ENCODE data around the gene DLL3. TPM values are rescaled to one million over a fixed set of nuclear protein-coding genes. Genes with fewer than 3 reads are reported as not detected.
A peak's percentile ranks its signal among the peaks of the same experiment; 100 is the strongest.

The DLL3 gene
- total RNA-seq, 6 experiments from 2014 or later: not detected

GRCh38 chr19:39516270-39516669 lies 17.5 kb downstream of the DLL3 start:
- H3K9me3 ChIP-seq: no peaks in the 10 kb centered on the region
- no peaks in the 10 kb centered on the region for H3K36me3 ChIP-seq
- WGBS (ENCODE audit: insufficient coverage, low coverage, low lambda C conversion rate, missing lambda C conversion rate): 28% methylated on average over 6 of the region's 6 CpGs
- intact Hi-C loops (cut with DNase I): no loop called here
- peaks cover 0 to 8% (median 3%) of the 10 kb centered on the region in 4 donors for H3K4me1 ChIP-seq
- no peak overlapping the region for H3K27ac ChIP-seq
- no peak for TF ChIP-seq POLR2A (IDR thresholded peaks at IDR 0.05)
- no peak for TF ChIP-seq CTCF (IDR thresholded peaks at IDR 0.05)
- DNase-seq: peak in 1 of 3 donors; percentile 13
- H3K27me3 ChIP-seq: no peaks in the 10 kb centered on the region
- no peak for ATAC-seq
- H3K4me3 ChIP-seq: no peak overlapping the region

GRCh38 chr19:39517432-39517831 lies 18.7 kb downstream of the DLL3 start:
- ATAC-seq: no peak
- Histone ChIP-seq H3K27me3 (no peaks in the 10 kb centered on the region), H3K4me3 (no peak overlapping the region), H3K36me3 (no peaks in the 10 kb centered on the region), H3K9me3 (no peaks in the 10 kb centered on the region), H3K27ac (no peak overlapping the region), H3K4me1 (peaks cover 0 to 8% (median 3%) of the 10 kb centered on the region in 4 donors)
- 56% methylated on average over 2 of the region's 3 CpGs for WGBS (ENCODE audit: insufficient coverage, low coverage, low lambda C conversion rate, missing lambda C conversion rate)
- intact Hi-C loops (cut with DNase I): no loop called here
- peak in 1 of 3 donors; percentile 5 for DNase-seq
- no peak for TF ChIP-seq POLR2A (IDR thresholded peaks at IDR 0.05)
- no peak for TF ChIP-seq CTCF (IDR thresholded peaks at IDR 0.05)

- no peaks in the 10 kb centered on the region for H3K27me3 ChIP-seq
- no peaks in the 10 kb centered on the region for H3K36me3 ChIP-seq
- ATAC-seq (no peak), DNase-seq (peak in 1 of 3 donors; percentile 3)
- H3K4me1 ChIP-seq: peaks cover 0 to 8% (median 3%) of the 10 kb centered on the region in 4 donors
- intact Hi-C loops (cut with DNase I): no loop called here
- H3K27ac ChIP-seq: no peak overlapping the region
- H3K9me3 ChIP-seq: no peaks in the 10 kb centered on the region
- 18% methylated on average over 3 of the region's 5 CpGs for WGBS (ENCODE audit: insufficient coverage, low coverage, low lambda C conversion rate, missing lambda C conversion rate)
- H3K4me3 ChIP-seq: no peak overlapping the region
- TF ChIP-seq CTCF (IDR thresholded peaks at IDR 0.05) (no peak), POLR2A (IDR thresholded peaks at IDR 0.05) (no peak)
Observed at GRCh38 chr19:39518458-39518857, 19.7 kb downstream of the DLL3 start.

GRCh38 chr19:39518975-39519374 lies 20.2 kb downstream of the DLL3 start:
- ATAC-seq (no peak), DNase-seq (peak in 1 of 3 donors; percentile 18)
- intact Hi-C loops (cut with DNase I): no loop called here
- H3K4me3 ChIP-seq: no peak overlapping the region
- H3K4me1 ChIP-seq: peaks cover 0 to 8% (median 3%) of the 10 kb centered on the region in 4 donors
- 60% methylated on average over 9 of the region's 9 CpGs for WGBS (ENCODE audit: insufficient coverage, low coverage, low lambda C conversion rate, missing lambda C conversion rate)
- H3K27me3 ChIP-seq: no peaks in the 10 kb centered on the region
- H3K27ac ChIP-seq: no peak overlapping the region
- H3K36me3 ChIP-seq: no peaks in the 10 kb centered on the region
- H3K9me3 ChIP-seq: no peaks in the 10 kb centered on the region
- no peak for TF ChIP-seq CTCF (IDR thresholded peaks at IDR 0.05)
- no peak for TF ChIP-seq POLR2A (IDR thresholded peaks at IDR 0.05)
